Right lobe of liver (tissue), 6 donors: ENCODE data around the gene STPG4. TPM values are rescaled to one million over a fixed set of nuclear protein-coding genes. Genes with fewer than 3 reads are reported as not detected.
"Not testable (repeated sequence)": the region's sequence is repeated elsewhere in the genome, so short reads cannot be mapped to it uniquely, and the experiment has no call there.

Source experiments
- ATAC-seq, 4 donors: fragments of 200-7000 bp; cut with Tn5 transposase; one replicate each; pipeline ENCODE4 v1.9.1; 2020; ENCODE audit warnings: mild to moderate bottlenecking in 4 of 4, moderate library complexity in 4 of 4
- DNase-seq, 3 donors: peaks; one replicate each; pipeline ENCODE4 v3.0.0-alpha.2; 2020
- H3K27ac ChIP-seq, 3 donors: fragments of 200-600 bp; one replicate each; pipeline ENCODE4 v1.8.0; 2022
- H3K27me3 ChIP-seq, 2 donors: fragments of 200-600 bp; one replicate each; pipeline ENCODE4 v1.8.0; 2022
- H3K36me3 ChIP-seq, 4 donors: fragments of 200-600 bp; sonication (generic) in 1 of 4; one replicate each; pipeline versions ENCODE4 v1.5.1 to v1.8.0; 2017 to 2022; ENCODE audit warnings: control low read depth in 1 of 4
- H3K4me1 ChIP-seq, 4 donors: fragments of 200-600 bp; sonication (generic) in 1 of 4; one replicate each; pipeline versions ENCODE4 v1.5.1 to v1.8.0; 2017 to 2022; ENCODE audit warnings: control low read depth in 1 of 4
- H3K4me3 ChIP-seq, 3 donors: fragments of 200-600 bp; one replicate each; pipeline ENCODE4 v1.8.0; 2022
- H3K9me3 ChIP-seq, 4 donors: fragments of 200-600 bp; sonication (generic) in 1 of 4; one replicate each; pipeline versions ENCODE4 v1.5.1 to v1.8.0; 2017 to 2022; ENCODE audit warnings: control low read depth in 1 of 4
- POLR2A ChIP-seq: fragments of 450-650 bp; IDR thresholded peaks from one replicate; pipeline ENCODE4 v1.6.1; 2017; ENCODE audit warnings: antibody characterized with exemption, mild to moderate bottlenecking
- WGBS: methylation state at CpG from one replicate; pipeline ENCODE4 v1.1.6; 2018; ENCODE audit warnings: low coverage, low lambda C conversion rate; ENCODE audit not compliant: insufficient coverage; ENCODE audit errors: missing lambda C conversion rate; 5-methylcytosine and 5-hydroxymethylcytosine counted together
- intact Hi-C, 2 donors: fragments of 100-400 bp; cut with DNase I; formaldehyde crosslinking; loops; one replicate each; pipeline versions ENCODE4 v1.11.2 to v1.14.1; 2022
- total RNA-seq, 6 experiments: library from RNA; depleted of rRNA in 2 of 6; stranded (reverse); fragments of >200 nt in 2 of 6; fragmentation: NEBNext Ultra II Directional in 3 of 6; extraction: Animal tissue kit (Norgen Biotek cat#: 25700) in 3 of 6; gene quantifications; one replicate each; pipeline versions ENCODE4 v1.1.0 to v1.2.4, GENCODE V29; 2016 to 2023
- TF ChIP-seq, protein P1 (sequence below), 4 donors: fragments of 200-600 bp in 3 of 4; fragments of 450-650 bp in 1 of 4; IDR thresholded peaks; one replicate each; pipeline versions ENCODE4 v1.5.1 to v1.8.0; 2016 to 2022; ENCODE audit warnings: antibody characterized with exemption in 4 of 4, mild to moderate bottlenecking in 2 of 4
- donor health status: DM: no; HTN: yes; CAD: no.
- donor health status: DM: no; HTN: no; CAD: no.
- donor health status: DM: no; HTN: no; CAD: no.
- donor health status: DM: no; HTN: yes; CAD: no.
- donor health status: DM: no; HTN: yes; CAD: no.

STPG4 gene
- total RNA-seq, 6 experiments from 2014 or later = not detected

GRCh38 chr2:47173986-47174732 lies 19.1 kb upstream of the STPG4 start:
- Histone ChIP-seq H3K9me3 (no peaks in the 10 kb centered on the region), H3K4me1 (peaks cover 0 to 52% (median 16%) of the 10 kb centered on the region in 4 donors), H3K4me3 (peak overlapping the region; percentile 75 to 96 (median 94)), H3K27me3 (no peaks in the 10 kb centered on the region), H3K27ac (peak overlapping the region; percentile 19 to 99 (median 97)), H3K36me3 (peaks cover 0 to 3% (median 0%) of the 10 kb centered on the region in 4 donors)
- TF ChIP-seq, protein P1, sequence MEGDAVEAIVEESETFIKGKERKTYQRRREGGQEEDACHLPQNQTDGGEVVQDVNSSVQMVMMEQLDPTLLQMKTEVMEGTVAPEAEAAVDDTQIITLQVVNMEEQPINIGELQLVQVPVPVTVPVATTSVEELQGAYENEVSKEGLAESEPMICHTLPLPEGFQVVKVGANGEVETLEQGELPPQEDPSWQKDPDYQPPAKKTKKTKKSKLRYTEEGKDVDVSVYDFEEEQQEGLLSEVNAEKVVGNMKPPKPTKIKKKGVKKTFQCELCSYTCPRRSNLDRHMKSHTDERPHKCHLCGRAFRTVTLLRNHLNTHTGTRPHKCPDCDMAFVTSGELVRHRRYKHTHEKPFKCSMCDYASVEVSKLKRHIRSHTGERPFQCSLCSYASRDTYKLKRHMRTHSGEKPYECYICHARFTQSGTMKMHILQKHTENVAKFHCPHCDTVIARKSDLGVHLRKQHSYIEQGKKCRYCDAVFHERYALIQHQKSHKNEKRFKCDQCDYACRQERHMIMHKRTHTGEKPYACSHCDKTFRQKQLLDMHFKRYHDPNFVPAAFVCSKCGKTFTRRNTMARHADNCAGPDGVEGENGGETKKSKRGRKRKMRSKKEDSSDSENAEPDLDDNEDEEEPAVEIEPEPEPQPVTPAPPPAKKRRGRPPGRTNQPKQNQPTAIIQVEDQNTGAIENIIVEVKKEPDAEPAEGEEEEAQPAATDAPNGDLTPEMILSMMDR (IDR thresholded peaks at IDR 0.05) = no peak
- no peak for TF ChIP-seq POLR2A
- no peak for ATAC-seq
- DNase-seq = no peak
- 8% methylated on average over 9 of the region's 9 CpGs for WGBS
- intact Hi-C loops = no loop called here

GRCh38 chr2:47172922-47173695 lies 18.0 kb upstream of the STPG4 start:
- Histone ChIP-seq H3K27me3 (no peaks in the 10 kb centered on the region), H3K9me3 (no peaks in the 10 kb centered on the region), H3K4me3 (peak overlapping the region in 1 of 3 donors; percentile 94), H3K36me3 (peaks cover 0 to 3% (median 0%) of the 10 kb centered on the region in 4 donors), H3K27ac (peak overlapping the region in 1 of 3 donors; percentile 19), H3K4me1 (peaks cover 0 to 57% (median 16%) of the 10 kb centered on the region in 4 donors)
- intact Hi-C loops = no loop called here
- no peak for TF ChIP-seq POLR2A
- TF ChIP-seq, protein P1 (IDR thresholded peaks at IDR 0.05) = no peak
- DNase-seq (no peak), ATAC-seq (no peak)
- WGBS = 25% methylated on average over 3 of the region's 3 CpGs

DNA sequence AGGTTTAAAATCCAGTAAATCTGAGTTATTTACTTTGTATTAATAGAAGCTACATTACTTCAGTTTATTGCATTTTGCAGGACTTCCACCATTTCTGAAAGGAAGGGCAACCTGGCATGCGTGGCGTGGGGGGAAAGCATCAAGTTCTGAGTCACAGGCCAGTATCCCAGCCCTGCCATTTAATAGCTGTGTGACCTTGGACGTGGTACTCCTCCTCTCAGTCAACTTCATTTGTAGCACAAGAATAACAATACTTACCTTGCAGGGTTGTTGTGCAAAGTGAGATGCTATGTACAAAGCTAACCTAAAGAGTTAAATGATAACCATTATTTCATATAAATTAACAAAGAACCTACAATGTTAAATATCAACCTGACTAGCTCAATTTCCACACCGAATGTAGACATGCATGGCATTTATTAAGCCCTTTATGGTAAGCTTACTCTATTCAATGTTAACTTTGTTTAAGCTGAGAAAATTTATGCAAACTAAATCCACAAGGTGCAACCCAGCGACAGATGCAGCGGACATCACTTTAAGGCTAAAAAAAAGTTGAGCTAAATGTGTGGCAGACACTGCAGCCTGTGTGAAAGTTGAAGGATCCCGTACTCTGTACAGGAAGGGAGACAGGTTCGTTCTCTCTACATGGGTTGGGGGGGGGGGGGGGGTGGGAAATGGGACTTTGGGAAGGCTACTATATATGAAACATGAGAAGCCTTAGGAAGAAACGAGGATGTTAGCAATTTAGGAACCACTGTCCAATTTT lies 17.2 kb upstream of the STPG4 start:
- Histone ChIP-seq H3K36me3 (peaks cover 0 to 3% (median 0%) of the 10 kb centered on the region in 4 donors), H3K27me3 (no peaks in the 10 kb centered on the region), H3K9me3 (no peaks in the 10 kb centered on the region), H3K27ac (no peak overlapping the region), H3K4me3 (no peak overlapping the region), H3K4me1 (peaks cover 0 to 57% (median 16%) of the 10 kb centered on the region in 4 donors)
- no peak for DNase-seq
- WGBS = 42% methylated on average over 9 of the region's 9 CpGs
- no peak for ATAC-seq
- intact Hi-C loops = no loop called here
- TF ChIP-seq, protein P1 (IDR thresholded peaks at IDR 0.05) = no peak
- no peak for TF ChIP-seq POLR2A

- TF ChIP-seq POLR2A = no peak
- TF ChIP-seq, protein P1 (IDR thresholded peaks at IDR 0.05) = no peak
- WGBS = 64% methylated on average over 2 of the region's 2 CpGs
Measured at GRCh38 chr2:47169784-47170183, 14.7 kb upstream of the STPG4 start.

DNA sequence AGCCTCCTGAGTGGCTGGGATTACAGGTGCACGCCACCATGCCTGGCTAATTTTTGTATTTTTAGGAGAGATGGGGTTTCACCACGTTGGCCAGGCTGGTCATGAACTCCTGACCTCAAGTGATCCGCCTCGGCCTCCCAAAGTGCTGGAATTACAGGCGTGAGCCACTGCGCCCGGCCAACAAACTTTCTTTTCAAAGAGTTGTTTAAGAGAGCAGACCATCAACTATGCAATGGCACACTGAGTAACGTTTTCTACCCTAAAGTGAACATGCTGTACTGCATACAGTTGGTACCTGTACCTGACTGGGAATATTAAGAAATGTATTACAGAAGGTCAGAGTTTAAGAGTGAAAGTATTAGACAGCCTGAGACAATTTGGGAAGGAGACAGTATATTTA lies 13.8 kb upstream of the STPG4 start:
- intact Hi-C loops, H3K27ac ChIP-seq, H3K36me3 ChIP-seq, H3K9me3 ChIP-seq, H3K4me3 ChIP-seq, H3K27me3 ChIP-seq: not testable (repeated sequence)
- H3K4me1 ChIP-seq = peaks cover 0 to 47% (median 16%) of the 10 kb centered on the region in 4 donors
- DNase-seq = peak in 1 of 3 donors; percentile 51
- ATAC-seq = peak in 3 of 4 donors; percentile 45 to 67 (median 64)
- 29% methylated on average over 8 of the region's 8 CpGs for WGBS

More at GRCh38 chr2:47169784-47170183, 14.7 kb upstream of the STPG4 start:
- Histone ChIP-seq H3K9me3 (no peaks in the 10 kb centered on the region), H3K4me1 (peaks cover 0 to 56% (median 16%) of the 10 kb centered on the region in 4 donors), H3K36me3 (peaks cover 0 to 3% (median 0%) of the 10 kb centered on the region in 4 donors), H3K4me3 (no peak overlapping the region), H3K27ac (no peak overlapping the region), H3K27me3 (no peaks in the 10 kb centered on the region)
- intact Hi-C loops = no loop called here
- no peak for DNase-seq
- ATAC-seq = no peak
